ENCODE measurements around the gene ZFYVE28. TPM values are rescaled to one million over a fixed set of nuclear protein-coding genes. Genes with fewer than 3 reads are reported as not detected.
A peak's percentile ranks its signal among the peaks of the same experiment; 100 is the strongest.

Gene ZFYVE28
- total and polyA plus RNA-seq, 4 donors, result 7.0 to 25.9 (median 12.5) TPM

- 83 to 85% methylated on average over 17 of the region's 17 CpGs for WGBS, 2 donors
- H3K9me3 ChIP-seq (ENCODE audit: control insufficient read depth, low read length), result no peaks in the 10 kb centered on the region
- intact Hi-C loops (cut with DNase I), result loop anchor here (5.0 to 10.0 kb wide), 2 partner anchors 151 to 154 kb away; partner anchors contain the start of gene MXD4 (in 2 of the 2)
- no peaks in the 10 kb centered on the region for H3K36me3 ChIP-seq (ENCODE audit: control insufficient read depth in 1 of 2, insufficient read depth in 2 of 2, low read length in 1 of 2)
- ATAC-seq (ENCODE audit: low FRiP score) (no peak), DNase-seq (no peak)
- peaks cover 0 to 3% of the 10 kb centered on the region in 2 donors for H3K4me1 ChIP-seq (ENCODE audit: control insufficient read depth in 1 of 2, insufficient read depth in 2 of 2, low read length in 2 of 2)
- H3K27ac ChIP-seq (ENCODE audit: low read depth in 1 of 2, low read length in 2 of 2), result no peak overlapping the region
- no peaks in the 10 kb centered on the region for H3K27me3 ChIP-seq (ENCODE audit: control insufficient read depth in 1 of 2, insufficient read depth in 2 of 2, low read length in 1 of 2)
- H3K4me3 ChIP-seq (ENCODE audit: low read length in 2 of 2), result no peak overlapping the region
Observed at GRCh38 chr4:2415881-2416563, 2.4 kb downstream of the ZFYVE28 start.

GRCh38 chr4:2415213-2415612 lies 3.2 kb downstream of the ZFYVE28 start:
- H3K27me3 ChIP-seq (ENCODE audit: control insufficient read depth in 1 of 2, insufficient read depth in 2 of 2, low read length in 1 of 2), result no peaks in the 10 kb centered on the region
- 98 to 99% methylated on average over 3 of the region's 3 CpGs for WGBS, 2 donors
- peaks cover 0 to 3% of the 10 kb centered on the region in 2 donors for H3K4me1 ChIP-seq (ENCODE audit: control insufficient read depth in 1 of 2, insufficient read depth in 2 of 2, low read length in 2 of 2)
- DNase-seq (no peak), ATAC-seq (ENCODE audit: low FRiP score) (no peak)
- H3K4me3 ChIP-seq (ENCODE audit: low read length in 2 of 2), result no peak overlapping the region
- intact Hi-C loops (cut with DNase I), result loop anchor here (5.0 to 10.0 kb wide), 2 partner anchors 150 to 153 kb away; partner anchors contain the start of gene MXD4 (in 2 of the 2)
- H3K27ac ChIP-seq (ENCODE audit: low read depth in 1 of 2, low read length in 2 of 2), result no peak overlapping the region
- H3K9me3 ChIP-seq (ENCODE audit: control insufficient read depth, low read length), result no peaks in the 10 kb centered on the region
- H3K36me3 ChIP-seq (ENCODE audit: control insufficient read depth in 1 of 2, insufficient read depth in 2 of 2, low read length in 1 of 2), result no peaks in the 10 kb centered on the region

- Histone ChIP-seq H3K27me3 (ENCODE audit: control insufficient read depth in 1 of 2, insufficient read depth in 2 of 2, low read length in 1 of 2) (no peaks in the 10 kb centered on the region), H3K4me1 (ENCODE audit: control insufficient read depth in 1 of 2, insufficient read depth in 2 of 2, low read length in 2 of 2) (peaks cover 0 to under 1% of the 10 kb centered on the region in 2 donors), H3K9me3 (ENCODE audit: control insufficient read depth, low read length) (no peaks in the 10 kb centered on the region), H3K36me3 (ENCODE audit: control insufficient read depth in 1 of 2, insufficient read depth in 2 of 2, low read length in 1 of 2) (no peaks in the 10 kb centered on the region), H3K4me3 (ENCODE audit: low read length in 2 of 2) (no peak overlapping the region), H3K27ac (ENCODE audit: low read depth in 1 of 2, low read length in 2 of 2) (no peak overlapping the region)
- intact Hi-C loops (cut with DNase I), result loop anchor here (5.0 to 10.0 kb wide), 2 partner anchors 149 to 172 kb away; partner anchors contain the start of genes HAUS3 (in 1 of the 2), MXD4 (in 1 of the 2) and POLN (in 1 of the 2)
- DNase-seq (peak in 1 of 2 donors; percentile 74), ATAC-seq (ENCODE audit: low FRiP score) (no peak)
- 65% methylated on average over 14 of the region's 14 CpGs for WGBS, 2 donors
Observed at GRCh38 chr4:2413821-2414610, 4.4 kb downstream of the ZFYVE28 start.

GRCh38 chr4:2412885-2413716 lies 5.3 kb downstream of the ZFYVE28 start:
- ATAC-seq (ENCODE audit: low FRiP score), result peak; percentile 92
- no peak overlapping the region for H3K4me3 ChIP-seq (ENCODE audit: low read length in 2 of 2)
- H3K4me1 ChIP-seq (ENCODE audit: control insufficient read depth in 1 of 2, insufficient read depth in 2 of 2, low read length in 2 of 2), result no peaks in the 10 kb centered on the region
- no peak overlapping the region for H3K27ac ChIP-seq (ENCODE audit: low read depth in 1 of 2, low read length in 2 of 2)
- DNase-seq, result peak; percentile 93
- WGBS, 2 donors, result 8% methylated on average over 30 of the region's 30 CpGs
- intact Hi-C loops (cut with DNase I), result loop anchor here (5.0 to 10.0 kb wide), 2 partner anchors 148 to 171 kb away; partner anchors contain the start of genes HAUS3 (in 1 of the 2), MXD4 (in 1 of the 2) and POLN (in 1 of the 2)
- no peaks in the 10 kb centered on the region for H3K9me3 ChIP-seq (ENCODE audit: control insufficient read depth, low read length)
- no peaks in the 10 kb centered on the region for H3K36me3 ChIP-seq (ENCODE audit: control insufficient read depth in 1 of 2, insufficient read depth in 2 of 2, low read length in 1 of 2)
- no peaks in the 10 kb centered on the region for H3K27me3 ChIP-seq (ENCODE audit: control insufficient read depth in 1 of 2, insufficient read depth in 2 of 2, low read length in 1 of 2)

GRCh38 chr4:2412534-2412884 lies 5.9 kb downstream of the ZFYVE28 start:
- WGBS, 2 donors, result 62 to 69% methylated on average over 5 of the region's 5 CpGs
- no peak for DNase-seq

GRCh38 chr4:2411786-2412510 lies 6.5 kb downstream of the ZFYVE28 start:
- H3K27ac ChIP-seq (ENCODE audit: low read depth in 1 of 2, low read length in 2 of 2), result no peak overlapping the region
- no peak for DNase-seq
- no peaks in the 10 kb centered on the region for H3K4me1 ChIP-seq (ENCODE audit: control insufficient read depth in 1 of 2, insufficient read depth in 2 of 2, low read length in 2 of 2)
- H3K36me3 ChIP-seq (ENCODE audit: control insufficient read depth in 1 of 2, insufficient read depth in 2 of 2, low read length in 1 of 2), result no peaks in the 10 kb centered on the region
- intact Hi-C loops (cut with DNase I), result loop anchor here (5.0 to 10.0 kb wide), 2 partner anchors 147 to 170 kb away; partner anchors contain the start of genes HAUS3 (in 1 of the 2), MXD4 (in 1 of the 2) and POLN (in 1 of the 2)
- WGBS, 2 donors, result 84 to 86% methylated on average over 14 of the region's 14 CpGs
- ATAC-seq (ENCODE audit: low FRiP score), result no peak
- H3K9me3 ChIP-seq (ENCODE audit: control insufficient read depth, low read length), result no peaks in the 10 kb centered on the region
- H3K4me3 ChIP-seq (ENCODE audit: low read length in 2 of 2), result no peak overlapping the region
- no peaks in the 10 kb centered on the region for H3K27me3 ChIP-seq (ENCODE audit: control insufficient read depth in 1 of 2, insufficient read depth in 2 of 2, low read length in 1 of 2)

More at GRCh38 chr4:2412534-2412884, 5.9 kb downstream of the ZFYVE28 start:
- Histone ChIP-seq H3K4me1 (ENCODE audit: control insufficient read depth in 1 of 2, insufficient read depth in 2 of 2, low read length in 2 of 2) (no peaks in the 10 kb centered on the region), H3K27ac (ENCODE audit: low read depth in 1 of 2, low read length in 2 of 2) (no peak overlapping the region), H3K4me3 (ENCODE audit: low read length in 2 of 2) (no peak overlapping the region), H3K27me3 (ENCODE audit: control insufficient read depth in 1 of 2, insufficient read depth in 2 of 2, low read length in 1 of 2) (no peaks in the 10 kb centered on the region), H3K9me3 (ENCODE audit: control insufficient read depth, low read length) (no peaks in the 10 kb centered on the region), H3K36me3 (ENCODE audit: control insufficient read depth in 1 of 2, insufficient read depth in 2 of 2, low read length in 1 of 2) (no peaks in the 10 kb centered on the region)
- ATAC-seq (ENCODE audit: low FRiP score), result no peak
- intact Hi-C loops (cut with DNase I), result loop anchor here (5.0 to 10.0 kb wide), 2 partner anchors 148 to 170 kb away; partner anchors contain the start of genes HAUS3 (in 1 of the 2), MXD4 (in 1 of the 2) and POLN (in 1 of the 2)

- 89% methylated on average over 14 of the region's 14 CpGs for whole genome bisulfite sequencing, 2 donors
- H3K9me3 ChIP-seq (ENCODE audit: control insufficient read depth, low read length), result no peaks in the 10 kb centered on the region
- no peak overlapping the region for H3K27ac ChIP-seq (ENCODE audit: low read depth in 1 of 2, low read length in 2 of 2)
- ATAC-seq (ENCODE audit: low FRiP score), result no peak
- DNase-seq, result peak in 1 of 2 donors; percentile 75
- no peaks in the 10 kb centered on the region for H3K27me3 ChIP-seq (ENCODE audit: control insufficient read depth in 1 of 2, insufficient read depth in 2 of 2, low read length in 1 of 2)
- no peaks in the 10 kb centered on the region for H3K36me3 ChIP-seq (ENCODE audit: control insufficient read depth in 1 of 2, insufficient read depth in 2 of 2, low read length in 1 of 2)
- H3K4me3 ChIP-seq (ENCODE audit: low read length in 2 of 2), result no peak overlapping the region
- intact Hi-C loops (cut with DNase I), result no loop called here
- H3K4me1 ChIP-seq (ENCODE audit: control insufficient read depth in 1 of 2, insufficient read depth in 2 of 2, low read length in 2 of 2), result no peaks in the 10 kb centered on the region
Observed at GRCh38 chr4:2409381-2409783, 9.1 kb downstream of the ZFYVE28 start.
